H1 (cell line): ENCODE measurements around the gene AHNAK2. TPM values are rescaled to one million over a fixed set of nuclear protein-coding genes. Genes with fewer than 3 reads are reported as not detected.

Source experiments
- EGR1 ChIP-seq: IDR thresholded peaks from 2 replicates; pipeline ENCODE4 v1.6.1; 2011; ENCODE audit warnings: low read depth, low read length, borderline replicate concordance
- KDM4A ChIP-seq: IDR thresholded peaks from one replicate; pipeline ENCODE4 v1.7.1; 2012; ENCODE audit warnings: low read depth, mild to moderate bottlenecking, moderate library complexity, low read length, inconsistent platforms; ENCODE audit not compliant: severe bottlenecking
- SP2 ChIP-seq: IDR thresholded peaks from 2 replicates; pipeline ENCODE4 v1.6.1; 2012; ENCODE audit warnings: mild to moderate bottlenecking, low read length, inconsistent platforms
- polyA plus RNA-seq, 7 experiments: library from polyadenylated mRNA; depleted of rRNA in 3 of 7; stranded (reverse) in 5 of 7; unstranded in 2 of 7; fragments of >200 nt in 5 of 7; fragments of 200-250 nt in 2 of 7; gene quantifications; 1 replicate in 5 of 7; 2 replicates in 1 of 7; 4 replicates in 1 of 7; pipeline versions ENCODE4 v1.2.1 to v1.2.3, GENCODE V29; 2011 to 2013; ENCODE audit warnings: missing spikeins in 2 of 7, mixed read lengths in 2 of 7
- total RNA-seq: library from RNA; stranded (reverse); fragmentation: NEBNext Ultra II Directional; extraction: Animal tissue kit (Norgen Biotek cat#: 25700); gene quantifications from 2 replicates; pipeline ENCODE4 v1.2.1, GENCODE V29; 2021

Gene AHNAK2
- total and polyA plus RNA-seq, 2 of the 8 experiments (the other 6 are each of a cell fraction or from before 2014, with no cell fraction given): 0.95 to 2.0 TPM

GRCh38 chr14:104887623-104888488 is 90.3 kb downstream of the AHNAK2 start (continued):
- TF ChIP-seq SP2: no peak
- TF ChIP-seq EGR1: no peak
- TF ChIP-seq KDM4A: no peak

Other genes with a start within 250 kb of the AHNAK2 start
- gene SIVA1, start 225.2 kb downstream of the AHNAK2 start, total RNA-seq: 123 and 135 TPM in 2 replicates
- 517 and 589 TPM in 2 replicates for gene SIVA1, start 225.2 kb downstream of the AHNAK2 start, polyA plus RNA-seq (2011; rRNA removed)
- gene AKT1, start 182.6 kb downstream of the AHNAK2 start, total RNA-seq: 62.1 and 71.5 TPM in 2 replicates
- gene AKT1, start 182.6 kb downstream of the AHNAK2 start, polyA plus RNA-seq (2011; rRNA removed): 68.1 and 89.8 TPM in 2 replicates
- gene ZBTB42, start 177.3 kb downstream of the AHNAK2 start, total RNA-seq: 2.8 and 2.9 TPM in 2 replicates
- gene ZBTB42, start 177.3 kb downstream of the AHNAK2 start, polyA plus RNA-seq (2011; rRNA removed): 3.1 and 3.7 TPM in 2 replicates
- 32.3 and 33.8 TPM in 2 replicates for gene CEP170B, start 113.1 kb downstream of the AHNAK2 start, total RNA-seq
- gene CEP170B, start 113.1 kb downstream of the AHNAK2 start, polyA plus RNA-seq (2011; rRNA removed): 9.1 and 15.2 TPM in 2 replicates
- 0.04 TPM in 1 of 2 replicates, not detected in the other for gene PLD4, start 53.5 kb downstream of the AHNAK2 start, total RNA-seq
- gene PLD4, start 53.5 kb downstream of the AHNAK2 start, polyA plus RNA-seq (2011; rRNA removed): 0.05 and 0.06 TPM in 2 replicates
- gene CLBA1, start 7.4 kb upstream of the AHNAK2 start, total RNA-seq: 2.1 and 2.4 TPM in 2 replicates
- 1.6 and 2.3 TPM in 2 replicates for gene CLBA1, start 7.4 kb upstream of the AHNAK2 start, polyA plus RNA-seq (2011; rRNA removed)
- 48.6 and 49.9 TPM in 2 replicates for gene CDCA4, start 42.7 kb upstream of the AHNAK2 start, total RNA-seq
- 62.4 and 80.6 TPM in 2 replicates for gene CDCA4, start 42.7 kb upstream of the AHNAK2 start, polyA plus RNA-seq (2011; rRNA removed)
- gene GPR132, start 87.1 kb upstream of the AHNAK2 start, total RNA-seq: not detected in 2 replicates
- 0.11 and 0.28 TPM in 2 replicates for gene GPR132, start 87.1 kb upstream of the AHNAK2 start, polyA plus RNA-seq (2011; rRNA removed)
- gene JAG2, start 190.4 kb upstream of the AHNAK2 start, total RNA-seq: 6.2 and 8.9 TPM in 2 replicates
- gene JAG2, start 190.4 kb upstream of the AHNAK2 start, polyA plus RNA-seq (2011; rRNA removed): 2.8 and 4.8 TPM in 2 replicates
- gene NUDT14, start 202.9 kb upstream of the AHNAK2 start, total RNA-seq: 33.3 and 33.6 TPM in 2 replicates
- gene NUDT14, start 202.9 kb upstream of the AHNAK2 start, polyA plus RNA-seq (2011; rRNA removed): 25.5 and 40.3 TPM in 2 replicates